Esophagus squamous epithelium (tissue), 4 donors: ENCODE data around the gene MYLK3.

Experiments
- CTCF ChIP-seq, 6 experiments: fragments of 450-650 bp in 4 of 6; fragments of 200-600 bp in 2 of 6; sonication (generic) in 2 of 6; IDR thresholded peaks; one replicate each; pipeline ENCODE4 v1.5.1; 2016 to 2019; ENCODE audit warnings: antibody characterized with exemption in 6 of 6, mild to moderate bottlenecking in 4 of 6, moderate library complexity in 4 of 6
- POLR2A ChIP-seq, 4 donors: fragments of 450-650 bp; IDR thresholded peaks; one replicate each; pipeline ENCODE4 v1.6.1; 2017; ENCODE audit warnings: antibody characterized with exemption in 4 of 4, mild to moderate bottlenecking in 4 of 4, moderate library complexity in 3 of 4

GRCh38 chr16:46706642-46707041, 41.5 kb downstream of the MYLK3 start:
- TF ChIP-seq CTCF (IDR thresholded peaks at IDR 0.05) (no peak), POLR2A (IDR thresholded peaks at IDR 0.05) (no peak)
